ENCODE measurements around the gene JARID2. TPM values are rescaled to one million over a fixed set of nuclear protein-coding genes. Genes with fewer than 3 reads are reported as not detected.

JARID2 gene
- total RNA-seq, 1 donor from 2014 or later, result 24.2 TPM

GRCh38 chr6:15433511-15433861 lies 187.6 kb downstream of the JARID2 start:
- Mint-ChIP-seq H3K36me3 (ENCODE audit: low read depth, unreplicated experiment) (peaks cover 10% of the 10 kb centered on the region), H3K27ac (ENCODE audit: unreplicated experiment) (no peak overlapping the region), H3K4me3 (ENCODE audit: unreplicated experiment) (no peak overlapping the region), H3K9me3 (ENCODE audit: unreplicated experiment) (no peaks in the 10 kb centered on the region), H3K27me3 (ENCODE audit: low read depth, unreplicated experiment) (no peaks in the 10 kb centered on the region), H3K4me1 (ENCODE audit: low read depth, unreplicated experiment) (peaks cover 66% of the 10 kb centered on the region)
- Histone ChIP-seq H3K27me3 (ENCODE audit: insufficient read depth, low read length) (no peaks in the 10 kb centered on the region), H3K9ac (ENCODE audit: low read length) (no peak overlapping the region), H3K4me2 (ENCODE audit: low read length) (peak overlapping the region; percentile 1), H3K27ac (ENCODE audit: low read depth, low read length) (no peak overlapping the region), H4K20me1 (ENCODE audit: insufficient read depth, low read length) (peaks cover 97% of the 10 kb centered on the region), H3K9me3 (ENCODE audit: insufficient read depth, low read depth, low read length) (no peaks in the 10 kb centered on the region), H2AFZ (ENCODE audit: low read depth, low read length) (no peak overlapping the region), H3K79me2 (ENCODE audit: insufficient read depth, low read length) (peaks cover 82% of the 10 kb centered on the region), H3K4me3 (ENCODE audit: insufficient read depth, low read depth, low read length) (no peak overlapping the region), H3K36me3 (ENCODE audit: insufficient read depth, low read length) (no peaks in the 10 kb centered on the region), H3K4me1 (ENCODE audit: insufficient read depth, low read length) (peaks cover 35% of the 10 kb centered on the region)
- TF ChIP-seq CTCF (IDR thresholded peaks at IDR 0.05; ENCODE audit: insufficient read depth, low read depth, low read length) (no peak), EZH2 (IDR thresholded peaks at IDR 0.05; ENCODE audit: insufficient read depth, low read length) (no peak)
- no peak for FAIRE-seq
- DNase-seq (ENCODE audit: low read depth), result no peak

DNA sequence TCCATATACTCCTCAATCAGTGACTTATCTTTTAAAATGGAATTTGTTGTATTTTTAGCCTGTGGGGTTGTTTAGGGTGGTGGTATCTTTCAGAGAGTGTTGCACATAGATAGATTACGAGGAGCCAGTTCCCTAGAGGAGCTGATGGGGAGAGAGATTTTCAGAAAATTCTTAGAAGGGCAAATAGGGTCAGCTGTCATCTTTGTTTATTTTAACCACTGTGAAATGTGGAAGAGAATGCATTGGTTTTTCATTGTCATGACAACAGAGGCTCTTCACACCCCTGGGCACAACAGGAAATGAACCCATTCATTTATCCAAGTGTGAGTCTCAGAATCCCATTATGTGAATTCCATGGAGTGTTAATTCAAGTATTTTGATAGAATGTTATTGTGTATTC lies 188.4 kb downstream of the JARID2 start:
- Histone ChIP-seq H4K20me1 (ENCODE audit: insufficient read depth, low read length) (peaks cover 97% of the 10 kb centered on the region), H3K79me2 (ENCODE audit: insufficient read depth, low read length) (peaks cover 87% of the 10 kb centered on the region)
- FAIRE-seq, result no peak

More for the DNA sequence above, 188.4 kb downstream of the JARID2 start:
- Mint-ChIP-seq H3K9me3 (ENCODE audit: unreplicated experiment) (no peaks in the 10 kb centered on the region), H3K27me3 (ENCODE audit: low read depth, unreplicated experiment) (no peaks in the 10 kb centered on the region), H3K4me3 (ENCODE audit: unreplicated experiment) (no peak overlapping the region), H3K27ac (ENCODE audit: unreplicated experiment) (peak overlapping the region; percentile 36), H3K36me3 (ENCODE audit: low read depth, unreplicated experiment) (peaks cover 10% of the 10 kb centered on the region), H3K4me1 (ENCODE audit: low read depth, unreplicated experiment) (peaks cover 67% of the 10 kb centered on the region)
- no peak for DNase-seq (ENCODE audit: low read depth)
- H3K27ac ChIP-seq (ENCODE audit: low read depth, low read length), result no peak overlapping the region
- H3K36me3 ChIP-seq (ENCODE audit: insufficient read depth, low read length), result no peaks in the 10 kb centered on the region
- H3K4me2 ChIP-seq (ENCODE audit: low read length), result no peak overlapping the region
- H3K4me3 ChIP-seq (ENCODE audit: insufficient read depth, low read depth, low read length), result no peak overlapping the region
- no peak overlapping the region for H2AFZ ChIP-seq (ENCODE audit: low read depth, low read length)
- no peaks in the 10 kb centered on the region for H3K9me3 ChIP-seq (ENCODE audit: insufficient read depth, low read depth, low read length)
- H3K9ac ChIP-seq (ENCODE audit: low read length), result no peak overlapping the region
- peaks cover 37% of the 10 kb centered on the region for H3K4me1 ChIP-seq (ENCODE audit: insufficient read depth, low read length)
- H3K27me3 ChIP-seq (ENCODE audit: insufficient read depth, low read length), result no peaks in the 10 kb centered on the region
- no peak for TF ChIP-seq CTCF (IDR thresholded peaks at IDR 0.05; ENCODE audit: insufficient read depth, low read depth, low read length)
